Vagina (tissue), 2 donors: Measurements from ENCODE around the gene LRRC4C.

Source experiments
- POLR2AphosphoS5 ChIP-seq, 2 donors: sonication (generic); formaldehyde crosslinking; IDR thresholded peaks; one replicate each; pipeline ENCODE4 v1.9.0; 2017; ENCODE audit warnings: antibody characterized with exemption in 2 of 2, mild to moderate bottlenecking in 2 of 2, low read depth in 1 of 2; ENCODE audit not compliant: insufficient read depth in 1 of 2
- TF ChIP-seq, protein P1 (sequence below), 3 experiments: fragments of 450-650 bp in 2 of 3; fragments of 200-600 bp in 1 of 3; sonication (generic) in 1 of 3; IDR thresholded peaks; one replicate each; pipeline ENCODE4 v1.5.1; 2017 to 2019; ENCODE audit warnings: antibody characterized with exemption in 3 of 3, mild to moderate bottlenecking in 2 of 3, moderate library complexity in 2 of 3

DNA sequence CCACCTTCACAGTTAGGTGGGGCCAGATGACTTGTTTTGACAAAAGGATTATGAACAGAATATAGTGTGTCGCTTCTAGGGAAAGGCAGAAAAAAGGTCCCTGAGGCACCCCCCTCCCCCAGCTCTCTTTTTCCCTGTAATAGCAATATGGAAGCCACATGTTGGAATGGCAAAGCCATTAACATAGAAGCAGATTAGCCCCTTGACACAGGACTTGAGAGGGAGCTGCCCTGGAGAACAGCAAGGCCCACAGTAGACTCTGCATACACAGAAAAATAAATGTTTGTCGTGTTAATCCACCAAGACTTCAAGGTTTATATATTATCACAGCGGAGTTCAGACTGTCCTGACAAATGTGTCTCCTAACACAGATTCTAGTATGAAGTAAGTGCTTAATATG is 1222.9 kb downstream of the LRRC4C start:
- TF ChIP-seq POLR2AphosphoS5 (IDR thresholded peaks at IDR 0.05; ENCODE audit: insufficient read depth in 1 of 2, low read depth in 1 of 2), result no peak
- TF ChIP-seq, protein P1, sequence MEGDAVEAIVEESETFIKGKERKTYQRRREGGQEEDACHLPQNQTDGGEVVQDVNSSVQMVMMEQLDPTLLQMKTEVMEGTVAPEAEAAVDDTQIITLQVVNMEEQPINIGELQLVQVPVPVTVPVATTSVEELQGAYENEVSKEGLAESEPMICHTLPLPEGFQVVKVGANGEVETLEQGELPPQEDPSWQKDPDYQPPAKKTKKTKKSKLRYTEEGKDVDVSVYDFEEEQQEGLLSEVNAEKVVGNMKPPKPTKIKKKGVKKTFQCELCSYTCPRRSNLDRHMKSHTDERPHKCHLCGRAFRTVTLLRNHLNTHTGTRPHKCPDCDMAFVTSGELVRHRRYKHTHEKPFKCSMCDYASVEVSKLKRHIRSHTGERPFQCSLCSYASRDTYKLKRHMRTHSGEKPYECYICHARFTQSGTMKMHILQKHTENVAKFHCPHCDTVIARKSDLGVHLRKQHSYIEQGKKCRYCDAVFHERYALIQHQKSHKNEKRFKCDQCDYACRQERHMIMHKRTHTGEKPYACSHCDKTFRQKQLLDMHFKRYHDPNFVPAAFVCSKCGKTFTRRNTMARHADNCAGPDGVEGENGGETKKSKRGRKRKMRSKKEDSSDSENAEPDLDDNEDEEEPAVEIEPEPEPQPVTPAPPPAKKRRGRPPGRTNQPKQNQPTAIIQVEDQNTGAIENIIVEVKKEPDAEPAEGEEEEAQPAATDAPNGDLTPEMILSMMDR (IDR thresholded peaks at IDR 0.05), result no peak
